ENCODE results near the gene ELMO1.

ELMO1 gene

GRCh38 chr7:37430171-37430570, 18.5 kb downstream of the ELMO1 start:
- in situ Hi-C loops (cut with HindIII; ENCODE audit: low sequenced_read_pairs) = no loop called here

DNA sequence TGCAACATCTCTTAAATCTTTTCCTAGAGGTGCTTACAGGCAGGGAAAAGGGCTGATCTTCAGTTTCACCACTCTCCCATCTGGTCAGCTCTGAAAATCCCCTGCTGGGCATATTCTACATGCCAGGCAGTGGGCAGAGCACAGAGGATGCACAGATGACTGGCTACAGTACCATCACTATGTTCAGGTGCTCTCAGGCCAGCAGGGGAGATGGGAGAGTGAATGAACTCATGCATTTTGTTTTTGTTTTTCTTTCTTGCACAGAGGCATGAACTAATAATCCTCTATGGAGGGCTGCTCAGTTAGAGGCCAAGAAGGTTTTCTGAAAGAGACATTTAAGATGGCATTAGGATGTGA, 19.3 kb downstream of the ELMO1 start:
- H3K4me3 ChIP-seq (ENCODE audit: low read depth, low read length) = no peak overlapping the region
- in situ Hi-C loops (cut with HindIII; ENCODE audit: low sequenced_read_pairs) = no loop called here
- no peak for DNase-seq (ENCODE audit: low read depth)
- TF ChIP-seq CTCF (IDR thresholded peaks at IDR 0.05; ENCODE audit: low read depth, low read length, missing control alignments) = no peak

More at GRCh38 chr7:37430171-37430570, 18.5 kb downstream of the ELMO1 start:
- TF ChIP-seq CTCF (IDR thresholded peaks at IDR 0.05; ENCODE audit: low read depth, low read length, missing control alignments) = no peak
- no peak for DNase-seq (ENCODE audit: low read depth)
- H3K4me3 ChIP-seq (ENCODE audit: low read depth, low read length) = no peak overlapping the region

GRCh38 chr7:37428681-37429434, 19.8 kb downstream of the ELMO1 start:
- H3K4me3 ChIP-seq (ENCODE audit: low read depth, low read length) = no peak overlapping the region
- no peak for TF ChIP-seq CTCF (IDR thresholded peaks at IDR 0.05; ENCODE audit: low read depth, low read length, missing control alignments)
- DNase-seq (ENCODE audit: low read depth) = no peak
- in situ Hi-C loops (cut with HindIII; ENCODE audit: low sequenced_read_pairs) = no loop called here

- H3K4me3 ChIP-seq (ENCODE audit: low read depth, low read length) = no peak overlapping the region
- TF ChIP-seq CTCF (IDR thresholded peaks at IDR 0.05; ENCODE audit: low read depth, low read length, missing control alignments) = no peak
- no peak for DNase-seq (ENCODE audit: low read depth)
- in situ Hi-C loops (cut with HindIII; ENCODE audit: low sequenced_read_pairs) = no loop called here
These were observed 21.3 kb downstream of the ELMO1 start for GRCh38 chr7:37427276-37427940.

DNA sequence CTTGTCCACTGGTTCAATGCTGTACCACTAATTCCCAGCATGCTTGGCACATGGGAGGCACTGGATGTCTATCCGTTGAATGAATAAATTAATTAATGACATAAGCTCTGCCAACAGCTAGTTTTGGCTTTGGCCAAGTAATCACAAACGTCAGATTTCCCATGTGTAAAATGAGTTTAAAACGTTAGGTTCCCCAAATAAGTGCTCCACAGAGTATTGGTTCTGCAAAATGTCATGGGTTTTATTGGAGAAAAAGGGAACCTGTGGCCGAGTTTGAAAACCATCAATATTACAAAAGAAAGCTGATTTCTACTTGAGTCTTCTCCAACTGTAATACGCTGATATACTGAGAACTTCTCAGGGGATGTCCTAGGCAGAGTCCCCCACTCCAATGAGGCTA, 23.2 kb downstream of the ELMO1 start:
- TF ChIP-seq CTCF (IDR thresholded peaks at IDR 0.05; ENCODE audit: low read depth, low read length, missing control alignments) = no peak
- in situ Hi-C loops (cut with HindIII; ENCODE audit: low sequenced_read_pairs) = no loop called here
- no peak for DNase-seq (ENCODE audit: low read depth)
- no peak overlapping the region for H3K4me3 ChIP-seq (ENCODE audit: low read depth, low read length)

DNA sequence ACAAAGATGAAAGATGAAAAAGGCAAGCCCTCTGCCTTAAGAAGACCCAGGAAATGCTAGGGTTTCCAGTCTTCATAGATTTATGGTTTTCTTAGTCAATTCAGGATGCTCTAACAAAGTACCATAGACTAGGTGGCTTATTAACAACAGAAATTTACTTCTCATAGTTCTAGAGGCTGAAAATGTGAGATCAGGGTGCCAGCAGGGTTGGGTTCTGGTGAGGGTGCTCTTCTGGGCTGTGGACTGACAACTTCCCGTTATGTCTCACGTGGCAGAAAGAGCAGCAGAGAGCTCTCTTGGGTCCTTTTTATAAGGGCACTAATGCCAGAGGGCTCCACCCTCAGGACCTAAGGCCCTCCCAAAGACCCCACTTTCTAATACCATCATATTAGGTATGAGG, 23.7 kb downstream of the ELMO1 start:
- in situ Hi-C loops (cut with HindIII; ENCODE audit: low sequenced_read_pairs) = no loop called here
- no peak for DNase-seq (ENCODE audit: low read depth)

More for the DNA sequence above, 23.7 kb downstream of the ELMO1 start:
- no peak overlapping the region for H3K4me3 ChIP-seq (ENCODE audit: low read depth, low read length)
- no peak for TF ChIP-seq CTCF (IDR thresholded peaks at IDR 0.05; ENCODE audit: low read depth, low read length, missing control alignments)

All from astrocyte of the cerebellum (primary cell).